K562 (cell line): ENCODE data around the gene ARID3B. TPM values are rescaled to one million over a fixed set of nuclear protein-coding genes. Genes with fewer than 3 reads are reported as not detected.

Experiments
- BRCA1 ChIP-seq, 2 experiments: fragments of 450-650 bp in 1 of 2; sonication (generic) in 1 of 2; formaldehyde crosslinking in 1 of 2; IDR thresholded peaks; 2 replicates each; pipeline versions ENCODE4 v1.5.0 to v1.6.1; 2017 to 2020; ENCODE audit warnings: mild to moderate bottlenecking in 1 of 2, missing genetic modification reagents in 1 of 2
- CTBP1 ChIP-seq: fragments of 450-650 bp; IDR thresholded peaks from 2 replicates; pipeline ENCODE4 v1.6.1; 2016; ENCODE audit warnings: borderline replicate concordance
- DACH1 ChIP-seq: fragments of 450-650 bp; IDR thresholded peaks from 2 replicates; pipeline ENCODE4 v1.6.1; 2018; ENCODE audit not compliant: partially characterized antibody
- FOXM1 ChIP-seq, 2 experiments: fragments of 450-650 bp in 1 of 2; sonication (generic) in 1 of 2; formaldehyde crosslinking in 1 of 2; IDR thresholded peaks; 2 replicates each; pipeline versions ENCODE4 v1.6.1 to v1.9.0; 2017 to 2022; ENCODE audit warnings: low read depth in 2 of 2, mild to moderate bottlenecking in 2 of 2, missing genetic modification reagents in 1 of 2, moderate library complexity in 1 of 2
- HLTF ChIP-seq: fragments of 450-650 bp; IDR thresholded peaks from 2 replicates; pipeline ENCODE4 v1.6.1; 2016
- HNRNPLL ChIP-seq: fragments of 200-400 bp; formaldehyde crosslinking; IDR thresholded peaks from 2 replicates; pipeline ENCODE4 v1.6.1; 2017; ENCODE audit warnings: low read length, low read depth, mild to moderate bottlenecking; ENCODE audit not compliant: poor library complexity, severe bottlenecking
- KDM1A ChIP-seq, 2 experiments: fragments of 450-650 bp; IDR thresholded peaks; 2 replicates each; pipeline ENCODE4 v1.6.1; 2016; ENCODE audit warnings: mild to moderate bottlenecking in 2 of 2
- KLF1 ChIP-seq: fragments of 450-650 bp; IDR thresholded peaks from 2 replicates; pipeline ENCODE4 v1.6.1; 2016; ENCODE audit warnings: missing genetic modification characterization, missing compliant biosample characterization
- NONO ChIP-seq, 2 experiments: fragments of 200-400 bp in 1 of 2; fragments of 450-650 bp in 1 of 2; formaldehyde crosslinking in 1 of 2; IDR thresholded peaks; 2 replicates each; pipeline ENCODE4 v1.6.1; 2017; ENCODE audit warnings: low read depth in 2 of 2, mild to moderate bottlenecking in 2 of 2, moderate library complexity in 2 of 2, low read length in 1 of 2
- NR2C1 ChIP-seq, 2 experiments: fragments of 450-650 bp; IDR thresholded peaks; 2 replicates each; pipeline ENCODE4 v1.6.1; 2017; ENCODE audit warnings: mild to moderate bottlenecking in 2 of 2, antibody characterized with exemption in 1 of 2, inconsistent platforms in 1 of 2, missing compliant biosample characterization in 1 of 2, missing genetic modification characterization in 1 of 2
- PCBP2 ChIP-seq: fragments of 200-400 bp; formaldehyde crosslinking; IDR thresholded peaks from 2 replicates; pipeline ENCODE4 v1.6.1; 2018; ENCODE audit warnings: low read length, low read depth, mild to moderate bottlenecking, moderate library complexity; ENCODE audit not compliant: poor library complexity, severe bottlenecking
- TRIM28 ChIP-seq: fragments of 450-650 bp; IDR thresholded peaks from 2 replicates; pipeline ENCODE4 v1.6.1; 2017
- ZBTB7A ChIP-seq: IDR thresholded peaks from 2 replicates; pipeline ENCODE4 v1.6.1; 2011; ENCODE audit warnings: low read depth, mild to moderate bottlenecking, low read length, moderate library complexity, borderline replicate concordance; ENCODE audit not compliant: control insufficient read depth
- ZNF263 ChIP-seq: sonication (generic); formaldehyde crosslinking; IDR thresholded peaks from 2 replicates; pipeline ENCODE4 v1.8.0; 2022; ENCODE audit warnings: mild to moderate bottlenecking, missing genetic modification reagents, borderline replicate concordance
- ZNF644 ChIP-seq: fragments of 200-800 bp; sonication (Bioruptor generic); IDR thresholded peaks from 2 replicates; pipeline ENCODE4 v1.6.1; 2016; ENCODE audit warnings: low read depth, missing genetic modification characterization, missing compliant biosample characterization
- polyA plus RNA-seq, 8 experiments: library from polyadenylated mRNA; depleted of rRNA in 4 of 8; stranded (reverse) in 5 of 8; unstranded in 3 of 8; fragments of >200 nt; fragmentation: Nextera tagmentation in 2 of 8; fragmentation: Illumina TruSeq in 1 of 8; extraction: Ambion mirVana in 2 of 8; extraction: Trizol in 1 of 8; gene quantifications; 2 replicates each; pipeline versions ENCODE4 v1.2.1 to v1.2.3, GENCODE V29; 2011 to 2014; ENCODE audit warnings: inconsistent platforms in 1 of 8, missing spikeins in 1 of 8
- total RNA-seq, 7 experiments: library from RNA; depleted of rRNA in 6 of 7; stranded (reverse); fragments of >200 nt in 6 of 7; fragmentation: Illumina TruSeq in 2 of 7; extraction: Trizol in 2 of 7; gene quantifications; 2 replicates each; pipeline versions ENCODE4 v1.2.1 to v1.2.3, GENCODE V29; 2011 to 2021; ENCODE audit warnings: low replicate concordance in 1 of 7
- TF ChIP-seq, protein P1 (sequence below): fragments of 250-450 bp; sonication (Bioruptor Pico); IDR thresholded peaks from 2 replicates; pipeline ENCODE4 v1.5.0; 2020; ENCODE audit warnings: mild to moderate bottlenecking, borderline replicate concordance
- TF ChIP-seq, protein P2 (sequence below): fragments of 450-650 bp; conservative IDR thresholded peaks from 2 replicates; pipeline ENCODE4 v1.6.1; 2016; ENCODE audit warnings: missing genetic modification characterization, low read depth, mild to moderate bottlenecking, missing compliant biosample characterization, moderate library complexity
- TF ChIP-seq, protein P3 (sequence below), 2 experiments: IDR thresholded peaks in 1 of 2; conservative IDR thresholded peaks in 1 of 2; 2 replicates each; pipeline ENCODE4 v1.6.1; 2016; ENCODE audit warnings: low read depth in 2 of 2, mild to moderate bottlenecking in 1 of 2, missing compliant biosample characterization in 1 of 2, missing genetic modification characterization in 1 of 2, moderate library complexity in 1 of 2

ARID3B gene
- total and polyA plus RNA-seq, 9 of the 15 experiments (the other 6 are each of a cell fraction or from before 2014, with no cell fraction given): 0.32 to 15.1 (median 7.1) TPM

DNA sequence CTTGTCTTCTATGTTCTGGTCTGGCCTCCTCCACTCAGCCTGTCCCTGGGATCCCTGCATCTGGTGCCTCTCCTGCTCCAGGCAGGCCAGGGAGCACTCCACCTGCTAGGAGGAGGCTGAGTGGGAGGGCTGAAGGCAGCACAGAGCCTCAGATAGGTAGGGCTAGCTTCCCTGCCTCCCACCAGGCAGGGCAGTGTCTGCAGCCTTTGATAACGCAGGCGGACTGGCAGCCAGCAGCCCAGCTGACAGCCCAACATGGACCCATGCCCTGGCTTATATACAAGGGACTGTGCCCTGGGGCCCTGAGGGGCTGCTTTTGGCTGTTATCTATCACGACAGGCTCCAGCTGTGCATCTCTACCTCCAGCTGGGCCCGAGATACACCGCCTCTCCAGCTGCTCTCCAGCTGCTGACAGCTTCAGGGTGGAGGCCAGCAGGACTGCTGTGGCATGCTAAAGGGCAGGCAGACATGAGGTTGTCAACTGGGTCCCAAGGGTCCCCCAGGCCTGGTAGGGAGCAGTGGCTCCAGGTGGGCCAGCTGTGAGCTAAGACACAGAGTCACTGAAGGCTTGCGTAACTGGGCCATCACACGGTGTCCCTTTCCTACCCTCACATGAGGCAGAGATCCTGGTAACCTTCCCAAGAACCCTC, 69.4 kb downstream of the ARID3B start (continued):
- TF ChIP-seq, protein P1, sequence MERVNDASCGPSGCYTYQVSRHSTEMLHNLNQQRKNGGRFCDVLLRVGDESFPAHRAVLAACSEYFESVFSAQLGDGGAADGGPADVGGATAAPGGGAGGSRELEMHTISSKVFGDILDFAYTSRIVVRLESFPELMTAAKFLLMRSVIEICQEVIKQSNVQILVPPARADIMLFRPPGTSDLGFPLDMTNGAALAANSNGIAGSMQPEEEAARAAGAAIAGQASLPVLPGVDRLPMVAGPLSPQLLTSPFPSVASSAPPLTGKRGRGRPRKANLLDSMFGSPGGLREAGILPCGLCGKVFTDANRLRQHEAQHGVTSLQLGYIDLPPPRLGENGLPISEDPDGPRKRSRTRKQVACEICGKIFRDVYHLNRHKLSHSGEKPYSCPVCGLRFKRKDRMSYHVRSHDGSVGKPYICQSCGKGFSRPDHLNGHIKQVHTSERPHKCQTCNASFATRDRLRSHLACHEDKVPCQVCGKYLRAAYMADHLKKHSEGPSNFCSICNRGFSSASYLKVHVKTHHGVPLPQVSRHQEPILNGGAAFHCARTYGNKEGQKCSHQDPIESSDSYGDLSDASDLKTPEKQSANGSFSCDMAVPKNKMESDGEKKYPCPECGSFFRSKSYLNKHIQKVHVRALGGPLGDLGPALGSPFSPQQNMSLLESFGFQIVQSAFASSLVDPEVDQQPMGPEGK (CRISPR knock-in tag): no peak
- TF ChIP-seq, protein P2, sequence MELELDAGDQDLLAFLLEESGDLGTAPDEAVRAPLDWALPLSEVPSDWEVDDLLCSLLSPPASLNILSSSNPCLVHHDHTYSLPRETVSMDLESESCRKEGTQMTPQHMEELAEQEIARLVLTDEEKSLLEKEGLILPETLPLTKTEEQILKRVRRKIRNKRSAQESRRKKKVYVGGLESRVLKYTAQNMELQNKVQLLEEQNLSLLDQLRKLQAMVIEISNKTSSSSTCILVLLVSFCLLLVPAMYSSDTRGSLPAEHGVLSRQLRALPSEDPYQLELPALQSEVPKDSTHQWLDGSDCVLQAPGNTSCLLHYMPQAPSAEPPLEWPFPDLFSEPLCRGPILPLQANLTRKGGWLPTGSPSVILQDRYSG (tag): peak; percentile 88
- TF ChIP-seq PCBP2: no peak
- TF ChIP-seq ZNF644 (tag): 0 out of 2 replicates have a peak, but pooled peaks have one; percentile 59
- no peak for TF ChIP-seq KLF1 (tag)
- TF ChIP-seq KDM1A (IDR thresholded peaks at IDR 0.05): peak; percentile 79 to 82
- TF ChIP-seq DACH1: peak; percentile 99
- TF ChIP-seq HLTF: peak; percentile 88; the same call in 1 of the 2 replicates
- TF ChIP-seq FOXM1 (IDR thresholded peaks at IDR 0.05; ENCODE audit: low read depth): peak; percentile 92
- TF ChIP-seq FOXM1 (CRISPR knock-in tag; IDR thresholded peaks at IDR 0.05; ENCODE audit: low read depth): no peak
- TF ChIP-seq, protein P3, sequence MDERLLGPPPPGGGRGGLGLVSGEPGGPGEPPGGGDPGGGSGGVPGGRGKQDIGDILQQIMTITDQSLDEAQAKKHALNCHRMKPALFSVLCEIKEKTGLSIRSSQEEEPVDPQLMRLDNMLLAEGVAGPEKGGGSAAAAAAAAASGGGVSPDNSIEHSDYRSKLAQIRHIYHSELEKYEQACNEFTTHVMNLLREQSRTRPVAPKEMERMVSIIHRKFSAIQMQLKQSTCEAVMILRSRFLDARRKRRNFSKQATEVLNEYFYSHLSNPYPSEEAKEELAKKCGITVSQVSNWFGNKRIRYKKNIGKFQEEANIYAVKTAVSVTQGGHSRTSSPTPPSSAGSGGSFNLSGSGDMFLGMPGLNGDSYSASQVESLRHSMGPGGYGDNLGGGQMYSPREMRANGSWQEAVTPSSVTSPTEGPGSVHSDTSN (CRISPR knock-in tag; IDR thresholded peaks at IDR 0.05; ENCODE audit: low read depth): no peak
- TF ChIP-seq, protein P3 (tag; conservative IDR thresholded peaks at IDR 0.05; ENCODE audit: low read depth): peak; percentile 37; the same call in 1 of the 2 replicates
- no peak; the same call in 1 of the 2 replicates for TF ChIP-seq NR2C1 (IDR thresholded peaks at IDR 0.05)
- peak; percentile 44 for TF ChIP-seq NR2C1 (tag; IDR thresholded peaks at IDR 0.05)
- TF ChIP-seq ZBTB7A: peak; percentile 74; the same call in 1 of the 2 replicates
- TF ChIP-seq BRCA1 (IDR thresholded peaks at IDR 0.05): no peak
- no peak for TF ChIP-seq BRCA1 (CRISPR knock-in tag; IDR thresholded peaks at IDR 0.05)
- peak; percentile 92 for TF ChIP-seq CTBP1
- no peak for TF ChIP-seq TRIM28
- TF ChIP-seq ZNF263 (CRISPR knock-in tag): peak; percentile 99
- no peak for TF ChIP-seq HNRNPLL
- TF ChIP-seq NONO (IDR thresholded peaks at IDR 0.05; ENCODE audit: low read depth in 2 of 2, low read length in 1 of 2): peak in 1 of 2 experiments; percentile 90; a peak in 2 of 4 replicates
